ENCODE measurements around the gene ZNRF3.
"Not testable (repeated sequence)": the region's sequence is repeated elsewhere in the genome, so short reads cannot be mapped to it uniquely, and the experiment has no call there.

The ZNRF3 gene

GRCh38 chr22:29070490-29070889, 187.1 kb downstream of the ZNRF3 start:
- no peak for DNase-seq (ENCODE audit: low spot score)

- no peak for DNase-seq (ENCODE audit: low spot score)
These were observed 188.1 kb downstream of the ZNRF3 start for GRCh38 chr22:29071261-29072045.

GRCh38 chr22:29072193-29072978, 189.0 kb downstream of the ZNRF3 start:
- DNase-seq (ENCODE audit: low spot score): peak; percentile 91

- no peak for DNase-seq (ENCODE audit: low spot score)
These were observed 189.7 kb downstream of the ZNRF3 start, which contains the start of gene KREMEN1 for GRCh38 chr22:29072979-29073617. Gene KREMEN1, plus strand, starts transcription at chr22:29073035. Its CDS starts 96 bp downstream, at chr22:29073131.

GRCh38 chr22:29073618-29074275, 190.4 kb downstream of the ZNRF3 start:
- no peak for DNase-seq (ENCODE audit: low spot score)

DNA sequence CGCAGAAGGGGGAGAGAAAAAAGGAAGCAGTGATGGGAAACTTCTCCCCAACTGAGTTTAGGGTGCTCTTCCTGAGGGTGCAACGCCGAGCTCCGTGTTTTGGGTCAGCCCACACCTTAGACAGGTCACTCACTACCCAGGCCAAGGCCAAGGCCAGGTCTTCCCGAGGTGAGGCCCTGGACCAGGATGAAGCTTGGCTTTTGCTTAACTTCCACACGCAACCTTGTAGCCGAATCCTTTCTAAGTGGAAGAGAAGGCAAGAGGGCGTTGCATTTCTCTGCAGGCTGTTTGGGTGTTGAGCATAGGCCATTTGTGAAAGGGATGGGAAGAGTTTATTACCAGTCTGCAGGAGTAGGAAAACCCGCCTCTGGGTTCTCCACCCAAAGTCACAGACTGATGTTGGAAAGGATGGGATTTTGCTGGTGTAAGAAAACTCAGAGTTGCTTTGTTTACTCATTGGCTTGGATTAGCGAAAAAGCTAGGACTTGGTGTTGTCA, 191.0 kb downstream of the ZNRF3 start:
- no peak for DNase-seq (ENCODE audit: low spot score)

DNA sequence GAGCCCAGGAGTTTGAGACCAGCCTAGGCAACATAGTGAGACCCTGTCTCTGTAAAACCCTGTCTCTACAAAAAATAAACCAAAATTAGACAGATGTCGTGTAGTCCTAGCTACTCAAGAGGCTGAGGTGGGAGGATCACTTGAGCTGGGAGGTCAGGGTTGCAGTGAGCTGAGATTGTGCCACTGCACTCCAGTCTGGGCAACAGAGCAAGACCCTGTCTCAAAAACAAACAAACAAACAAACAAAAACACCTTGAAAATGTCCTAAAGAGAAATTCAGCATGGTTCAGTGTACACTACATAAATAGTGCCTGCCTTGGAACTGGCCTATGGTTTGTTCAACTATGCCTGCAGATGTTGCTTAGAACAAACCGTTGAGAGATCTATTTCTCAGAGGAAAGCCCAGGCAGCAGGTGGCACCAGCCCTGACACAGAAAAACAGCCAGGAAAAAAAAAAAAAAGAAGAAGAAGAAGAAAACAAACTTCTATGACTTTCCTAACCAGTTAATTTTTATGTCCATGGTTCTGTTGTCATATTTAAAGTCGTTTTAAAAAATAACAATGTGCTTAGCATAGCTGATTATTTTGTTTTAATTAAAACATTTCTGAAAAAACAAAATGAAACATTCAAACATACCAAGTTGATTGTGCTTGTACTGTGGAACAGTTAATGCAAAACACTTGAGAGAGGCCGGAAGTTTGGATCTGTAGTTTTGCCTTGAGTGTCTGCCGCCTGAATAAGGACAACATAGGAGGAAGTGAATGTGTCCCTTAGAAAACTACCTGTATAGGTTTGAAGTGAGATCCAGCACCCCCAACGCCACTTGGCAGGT, 194.9 kb downstream of the ZNRF3 start:
- DNase-seq (ENCODE audit: low spot score): no peak

DNA sequence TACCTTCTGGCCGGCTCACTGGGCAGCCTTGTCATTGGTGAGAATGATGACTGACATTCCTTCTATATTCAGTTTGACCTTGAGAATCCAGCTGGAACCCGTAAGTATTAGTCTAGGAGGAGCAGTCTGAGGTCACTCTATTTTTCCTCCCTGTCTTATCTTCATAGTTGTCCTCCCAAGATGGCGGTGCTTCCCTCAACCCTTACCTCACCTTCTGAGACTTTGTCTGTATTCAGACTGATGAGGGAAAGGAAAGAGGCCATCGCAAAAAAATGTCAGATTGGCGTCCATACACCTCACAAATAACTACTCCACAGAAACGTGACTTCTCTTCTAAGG, 195.5 kb downstream of the ZNRF3 start:
- DNase-seq (ENCODE audit: low spot score): no peak

DNA sequence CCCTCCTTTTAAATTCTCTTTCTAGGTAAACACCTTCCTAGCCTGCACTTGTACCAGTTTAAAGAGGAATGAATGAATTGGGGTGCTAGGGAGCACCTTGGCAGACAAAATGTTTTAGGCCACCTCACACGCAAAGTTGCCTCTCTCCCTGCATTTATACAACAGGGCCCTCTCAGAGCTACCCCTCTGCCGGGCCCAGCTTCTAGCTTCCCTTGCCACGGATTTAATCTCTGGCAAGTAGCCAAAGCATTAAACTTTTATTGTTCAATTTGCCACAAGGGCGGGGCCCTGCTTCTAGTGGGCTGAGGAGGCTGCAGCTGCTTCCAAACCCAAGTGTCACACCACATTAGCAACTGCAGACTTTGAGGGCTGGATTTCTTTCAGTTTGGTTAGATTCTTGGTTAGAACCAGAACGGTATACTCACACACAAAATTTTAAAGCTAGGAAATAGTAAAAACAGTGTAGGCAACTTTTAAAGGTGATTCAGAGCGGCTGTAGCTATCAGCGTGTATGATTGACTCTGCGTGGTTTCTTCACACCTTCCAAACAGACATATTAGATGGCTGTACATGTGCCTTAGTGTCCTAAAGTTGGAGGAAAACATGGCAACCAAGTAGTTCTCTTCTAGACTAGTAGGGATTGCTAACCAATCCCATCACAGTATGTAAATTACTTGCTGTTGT, 196.0 kb downstream of the ZNRF3 start:
- DNase-seq (ENCODE audit: low spot score): no peak

DNA sequence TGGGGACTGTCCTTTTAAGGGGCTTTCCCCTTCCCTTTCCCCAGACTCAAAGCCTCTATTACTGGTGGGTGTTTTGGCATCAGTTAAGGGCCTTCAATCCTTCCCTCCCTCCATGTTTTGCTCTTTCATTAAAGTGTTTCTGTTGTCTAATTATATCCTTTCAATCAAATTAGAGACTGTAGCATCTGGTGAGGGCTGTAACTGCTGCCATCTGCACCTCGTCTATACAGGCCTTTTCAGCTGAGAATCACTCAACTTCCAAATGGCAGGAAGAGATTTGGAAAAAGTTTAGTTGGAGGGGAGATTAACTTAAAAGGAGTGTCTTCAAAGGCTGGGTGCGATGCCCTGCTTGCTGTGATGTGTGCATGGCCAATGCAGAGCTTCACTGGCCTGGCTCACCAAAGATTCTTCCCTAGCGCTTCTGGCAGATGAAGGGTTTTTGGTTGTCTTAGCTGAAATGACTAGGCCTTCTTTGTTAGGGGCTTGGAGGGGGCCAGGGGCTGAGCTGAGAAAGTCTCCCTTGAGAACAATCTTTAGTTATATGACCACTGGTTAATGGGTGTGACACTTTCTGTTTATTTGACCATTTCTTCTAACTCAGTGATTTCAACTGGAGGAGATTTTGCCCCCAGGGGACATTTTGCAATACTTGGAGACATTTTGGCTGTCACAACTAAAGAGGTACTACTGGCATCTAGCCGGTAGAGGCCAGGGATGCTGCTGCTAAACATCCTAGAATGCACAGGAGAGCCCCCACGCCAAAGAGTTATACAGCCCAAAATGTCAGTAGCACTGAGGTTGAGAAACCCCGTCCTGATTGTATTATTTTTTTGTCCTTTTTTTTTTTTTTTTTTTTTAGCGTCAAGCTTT, 197.0 kb downstream of the ZNRF3 start:
- no peak for DNase-seq (ENCODE audit: low spot score)

- DNase-seq (ENCODE audit: low spot score): no peak
These were observed 198.3 kb downstream of the ZNRF3 start for GRCh38 chr22:29081517-29082236.

- no peak for DNase-seq (ENCODE audit: low spot score)
These were observed 199.6 kb downstream of the ZNRF3 start for GRCh38 chr22:29082826-29083545.

DNA sequence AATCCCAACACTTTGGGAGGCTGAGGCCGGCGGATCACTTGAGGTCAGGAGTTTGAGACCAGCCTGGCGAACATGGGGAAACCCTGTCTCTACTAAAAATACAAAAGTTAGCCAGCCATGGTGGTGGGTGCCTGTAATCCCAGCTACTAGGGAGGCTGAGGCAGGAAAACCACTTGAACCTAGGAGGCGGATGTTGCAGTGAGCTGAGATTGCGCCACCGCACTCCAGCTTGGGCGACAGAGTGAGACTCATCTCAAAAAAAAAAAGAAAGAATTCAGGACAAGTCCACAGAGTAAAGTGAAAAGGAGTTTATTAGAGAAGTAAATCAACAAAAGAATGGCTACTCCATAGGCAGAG, 200.2 kb downstream of the ZNRF3 start:
- DNase-seq (ENCODE audit: low spot score): not testable (repeated sequence)

- DNase-seq (ENCODE audit: low spot score): no peak
These were observed 200.7 kb downstream of the ZNRF3 start for GRCh38 chr22:29083933-29084591.

GRCh38 chr22:29087012-29087411, 203.6 kb downstream of the ZNRF3 start:
- no peak for DNase-seq (ENCODE audit: low spot score)

- no peak for DNase-seq (ENCODE audit: low spot score)
These were observed 205.4 kb downstream of the ZNRF3 start for GRCh38 chr22:29088809-29089208.

DNA sequence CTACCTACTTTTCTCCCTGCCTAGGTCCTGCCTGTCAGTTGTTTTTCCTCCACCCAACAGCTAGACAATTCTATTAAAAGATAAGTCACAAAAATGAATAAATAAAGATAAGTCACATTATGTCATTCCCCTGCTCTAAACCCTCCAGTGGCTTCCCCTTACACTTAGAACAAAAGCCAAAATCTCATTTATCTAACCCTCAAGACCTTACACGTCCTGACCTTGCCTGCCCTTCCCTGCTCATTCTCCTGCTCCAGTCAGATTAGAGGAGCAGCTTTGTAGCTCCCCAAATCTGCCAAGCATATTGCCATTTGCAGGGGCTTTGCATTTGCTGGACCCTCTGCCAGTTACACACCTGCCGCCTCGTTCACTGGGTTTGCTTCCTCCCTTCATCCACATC, 206.1 kb downstream of the ZNRF3 start:
- DNase-seq (ENCODE audit: low spot score): no peak

DNA sequence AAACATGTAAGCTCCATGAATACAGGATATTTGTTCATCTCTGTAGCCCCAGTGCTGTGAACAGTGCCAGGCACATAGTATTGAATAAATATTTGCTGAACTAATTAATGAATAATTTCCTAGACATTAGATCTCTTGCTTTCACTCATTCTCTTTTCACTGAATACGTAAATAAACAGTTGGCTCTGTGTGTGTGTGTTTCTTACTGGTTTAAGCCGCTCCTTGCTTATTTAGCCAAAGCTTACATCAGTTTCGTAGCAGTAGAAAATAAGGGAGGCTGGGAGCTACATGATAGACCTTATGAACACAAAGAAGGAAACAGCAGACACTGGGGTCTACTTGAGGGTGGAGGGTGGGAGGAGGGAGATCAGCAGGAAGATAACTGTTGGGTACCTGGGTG, 206.7 kb downstream of the ZNRF3 start:
- DNase-seq (ENCODE audit: low spot score): no peak

Data from COLO829 (cell line).